GM06990 (cell line): ENCODE data around the gene CHST12.

Experiments used
- DNase-seq: peaks from one replicate; pipeline ENCODE4 v3.0.0-alpha.2; 2011; ENCODE audit not compliant: insufficient read length; ENCODE audit errors: extremely low read depth
- H3K27me3 ChIP-seq: replicated peaks from 2 replicates; pipeline ENCODE4 v1.6.0; 2011; ENCODE audit warnings: low read length; ENCODE audit not compliant: control insufficient read depth, insufficient read depth
- H3K36me3 ChIP-seq: 2 replicates; pipeline ENCODE4 v1.5.1; 2011; ENCODE audit warnings: low read length; ENCODE audit not compliant: control insufficient read depth, insufficient read depth
- H3K4me3 ChIP-seq: replicated peaks from 2 replicates; pipeline ENCODE4 v1.5.1; 2011; ENCODE audit warnings: low read depth, mild to moderate bottlenecking, control low read depth, low read length
- TF ChIP-seq, protein P1 (sequence below): IDR thresholded peaks from 2 replicates; pipeline ENCODE4 v1.5.1; 2011; ENCODE audit warnings: low read length, control low read depth, mild to moderate bottlenecking, inconsistent platforms; ENCODE audit not compliant: insufficient read depth, poor library complexity, severe bottlenecking

CHST12 gene

GRCh38 chr7:2369139-2369538, 34.3 kb upstream of the CHST12 start:
- H3K27me3 ChIP-seq = no peaks in the 10 kb centered on the region
- H3K36me3 ChIP-seq = peaks cover 64% of the 10 kb centered on the region
- DNase-seq = no peak
- TF ChIP-seq, protein P1, sequence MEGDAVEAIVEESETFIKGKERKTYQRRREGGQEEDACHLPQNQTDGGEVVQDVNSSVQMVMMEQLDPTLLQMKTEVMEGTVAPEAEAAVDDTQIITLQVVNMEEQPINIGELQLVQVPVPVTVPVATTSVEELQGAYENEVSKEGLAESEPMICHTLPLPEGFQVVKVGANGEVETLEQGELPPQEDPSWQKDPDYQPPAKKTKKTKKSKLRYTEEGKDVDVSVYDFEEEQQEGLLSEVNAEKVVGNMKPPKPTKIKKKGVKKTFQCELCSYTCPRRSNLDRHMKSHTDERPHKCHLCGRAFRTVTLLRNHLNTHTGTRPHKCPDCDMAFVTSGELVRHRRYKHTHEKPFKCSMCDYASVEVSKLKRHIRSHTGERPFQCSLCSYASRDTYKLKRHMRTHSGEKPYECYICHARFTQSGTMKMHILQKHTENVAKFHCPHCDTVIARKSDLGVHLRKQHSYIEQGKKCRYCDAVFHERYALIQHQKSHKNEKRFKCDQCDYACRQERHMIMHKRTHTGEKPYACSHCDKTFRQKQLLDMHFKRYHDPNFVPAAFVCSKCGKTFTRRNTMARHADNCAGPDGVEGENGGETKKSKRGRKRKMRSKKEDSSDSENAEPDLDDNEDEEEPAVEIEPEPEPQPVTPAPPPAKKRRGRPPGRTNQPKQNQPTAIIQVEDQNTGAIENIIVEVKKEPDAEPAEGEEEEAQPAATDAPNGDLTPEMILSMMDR = no peak
- no peak overlapping the region for H3K4me3 ChIP-seq

- TF ChIP-seq, protein P1 = no peak
Measured at GRCh38 chr7:2371329-2371728, 32.1 kb upstream of the CHST12 start.

GRCh38 chr7:2372724-2373123, 30.7 kb upstream of the CHST12 start:
- no peaks in the 10 kb centered on the region for H3K27me3 ChIP-seq
- DNase-seq = no peak
- H3K4me3 ChIP-seq = no peak overlapping the region
- TF ChIP-seq, protein P1 = no peak
- peaks cover 69% of the 10 kb centered on the region for H3K36me3 ChIP-seq

More at GRCh38 chr7:2371329-2371728, 32.1 kb upstream of the CHST12 start:
- no peak for DNase-seq
- Histone ChIP-seq H3K27me3 (no peaks in the 10 kb centered on the region), H3K36me3 (peaks cover 68% of the 10 kb centered on the region), H3K4me3 (no peak overlapping the region)

DNA sequence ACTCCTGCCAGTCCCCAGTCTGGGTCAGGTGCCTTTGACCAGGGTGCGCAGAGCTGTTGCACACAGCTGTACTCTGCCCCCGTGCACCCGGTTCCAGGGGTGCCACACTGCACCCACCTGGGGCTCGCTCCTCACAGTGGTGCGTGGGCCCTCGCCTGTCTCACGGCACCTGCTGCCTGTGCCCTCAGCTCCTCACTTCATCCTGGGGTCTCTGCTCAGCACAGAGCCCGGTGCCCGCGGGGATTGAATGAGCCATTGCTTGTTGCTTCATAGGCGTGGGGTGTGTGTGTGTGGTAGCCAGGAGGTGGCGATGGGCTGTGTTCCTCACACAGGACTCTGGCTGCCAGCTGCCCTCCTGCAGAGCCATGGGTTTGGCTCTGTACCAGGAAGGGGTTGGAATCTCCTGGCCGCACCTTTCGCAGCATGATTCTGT, 30.3 kb upstream of the CHST12 start:
- no peaks in the 10 kb centered on the region for H3K27me3 ChIP-seq
- no peak for DNase-seq
- H3K36me3 ChIP-seq = peaks cover 68% of the 10 kb centered on the region
- no peak overlapping the region for H3K4me3 ChIP-seq
- TF ChIP-seq, protein P1 = no peak

DNA sequence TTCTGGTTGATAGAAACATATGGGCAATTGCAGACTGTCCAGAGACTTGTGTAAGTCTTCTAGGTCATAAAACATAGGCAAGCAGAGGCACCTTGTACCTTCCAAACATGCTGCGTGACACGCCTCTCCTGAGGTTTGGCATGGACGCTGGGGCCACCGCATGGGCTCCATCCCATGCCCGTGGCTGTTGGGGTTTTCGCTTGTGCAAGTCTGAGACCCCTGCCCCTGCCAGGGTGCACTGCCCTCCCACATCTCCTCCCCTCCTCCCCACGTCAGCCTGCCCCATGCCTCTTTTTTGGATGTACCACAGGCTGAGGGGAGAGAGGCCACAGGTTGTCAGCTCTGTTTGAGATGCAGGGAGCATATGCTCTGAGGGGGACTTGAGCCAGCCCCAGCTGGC, 29.8 kb upstream of the CHST12 start:
- H3K4me3 ChIP-seq = no peak overlapping the region
- TF ChIP-seq, protein P1 = no peak
- peaks cover 72% of the 10 kb centered on the region for H3K36me3 ChIP-seq
- H3K27me3 ChIP-seq = no peaks in the 10 kb centered on the region
- no peak for DNase-seq

DNA sequence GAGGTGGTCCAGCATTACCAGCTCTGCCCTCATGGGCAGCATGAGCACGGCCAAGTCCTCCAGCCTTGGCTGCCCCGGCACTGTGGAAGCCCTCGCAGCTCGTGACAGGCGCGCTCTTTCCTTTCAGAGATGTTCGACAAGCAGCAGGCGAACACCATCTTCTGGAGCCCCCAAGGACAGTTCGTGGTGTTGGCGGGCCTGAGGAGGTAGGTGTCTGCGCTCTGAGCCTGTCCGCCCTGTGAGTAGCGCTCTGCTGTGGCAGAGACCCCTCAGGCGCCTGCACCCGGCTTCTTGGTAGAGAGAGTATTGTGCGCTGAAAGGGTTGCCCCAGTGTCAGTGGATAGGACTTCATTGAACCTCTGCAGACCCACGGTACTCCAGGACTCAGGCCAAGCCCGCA, 29.0 kb upstream of the CHST12 start:
- TF ChIP-seq, protein P1 = no peak
- no peak overlapping the region for H3K4me3 ChIP-seq
- H3K27me3 ChIP-seq = no peaks in the 10 kb centered on the region
- no peak for DNase-seq
- H3K36me3 ChIP-seq = peaks cover 74% of the 10 kb centered on the region
